Left kidney (tissue), 2 donors: ENCODE results near the gene TNFRSF1A. TPM values are rescaled to one million over a fixed set of nuclear protein-coding genes. Genes with fewer than 3 reads are reported as not detected.

ENCODE experiments used
- DNase-seq: peaks from one replicate; pipeline ENCODE4 v3.0.0-alpha.2; 2013
- polyA plus RNA-seq: library from polyadenylated mRNA; unstranded; fragments of 120-200 nt; gene quantifications from one replicate; pipeline ENCODE4 v1.2.1, GENCODE V29; 2013; ENCODE audit not compliant: insufficient read length

Gene TNFRSF1A
- polyA plus RNA-seq, 1 donor = 89.8 TPM

DNA sequence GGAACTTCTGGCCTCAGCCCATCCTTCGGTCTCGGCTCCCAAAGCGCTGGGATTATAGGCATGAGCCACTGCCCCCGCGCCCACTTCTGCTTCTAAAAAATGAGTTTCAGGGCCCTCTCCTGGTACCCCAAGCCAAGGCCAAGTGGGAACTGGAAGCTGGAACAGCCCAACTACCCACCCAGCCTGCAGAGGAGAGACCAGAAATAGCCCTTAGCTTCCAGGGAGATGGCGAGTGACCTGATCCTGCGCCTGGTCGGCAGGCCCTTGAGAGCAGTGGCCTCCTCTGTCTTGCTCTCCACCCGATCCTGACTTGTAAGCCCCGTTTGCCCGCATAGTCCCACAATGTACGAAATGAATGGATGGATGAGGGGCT lies 62.6 kb downstream of the TNFRSF1A start:
- no peak for DNase-seq

Other genes with a start within 250 kb of the TNFRSF1A start
- 8.2 TPM for gene VWF, start 217.4 kb downstream of the TNFRSF1A start, polyA plus RNA-seq
- 144 TPM for gene CD9, start 141.7 kb downstream of the TNFRSF1A start, polyA plus RNA-seq
- 5.6 TPM for gene PLEKHG6, start 31.4 kb downstream of the TNFRSF1A start, polyA plus RNA-seq
- gene SCNN1A, start 33.5 kb upstream of the TNFRSF1A start, polyA plus RNA-seq = 80.1 TPM
- 58.2 TPM for gene LTBR, start 42.1 kb upstream of the TNFRSF1A start, polyA plus RNA-seq
- 1.2 TPM for gene CD27, start 102.9 kb upstream of the TNFRSF1A start, polyA plus RNA-seq
- 15.4 TPM for gene TAPBPL, start 110.0 kb upstream of the TNFRSF1A start, polyA plus RNA-seq
- 13.5 TPM for gene VAMP1, start 128.6 kb upstream of the TNFRSF1A start, polyA plus RNA-seq
- 170 TPM for gene MRPL51, start 151.2 kb upstream of the TNFRSF1A start, polyA plus RNA-seq
- gene NCAPD2, start 152.0 kb upstream of the TNFRSF1A start, polyA plus RNA-seq = 83.5 TPM
- gene GAPDH, start 192.4 kb upstream of the TNFRSF1A start, polyA plus RNA-seq = 1,959 TPM
- 14.5 TPM for gene IFFO1, start 214.0 kb upstream of the TNFRSF1A start, polyA plus RNA-seq
- gene NOP2, start 226.2 kb upstream of the TNFRSF1A start, polyA plus RNA-seq = 33.4 TPM